GM12878 (cell line): ENCODE data around the gene EHF. TPM values are rescaled to one million over a fixed set of nuclear protein-coding genes. Genes with fewer than 3 reads are reported as not detected.

Experiments
- ASH2L ChIP-seq: fragments of 300-600, 200-600 bp; sonication (generic); IDR thresholded peaks from 2 replicates; pipeline ENCODE4 v1.6.1; 2017; ENCODE audit warnings: low read depth, mild to moderate bottlenecking, borderline replicate concordance
- BACH1 ChIP-seq: fragments of 450-650 bp; IDR thresholded peaks from 2 replicates; pipeline ENCODE4 v1.6.1; 2017; ENCODE audit warnings: mild to moderate bottlenecking, borderline replicate concordance
- BCL11A ChIP-seq: IDR thresholded peaks from 2 replicates; pipeline ENCODE4 v1.6.1; 2011; ENCODE audit warnings: low read depth, low read length
- CHD1 ChIP-seq: IDR thresholded peaks from 2 replicates; pipeline ENCODE4 v1.6.1; 2012; ENCODE audit warnings: low read depth, low read length, improper control_type of control experiment
- EED ChIP-seq: sonication (generic); IDR thresholded peaks from 2 replicates; pipeline ENCODE4 v1.6.1; 2016; ENCODE audit warnings: antibody characterized with exemption, low read depth
- EZH2 ChIP-seq: IDR thresholded peaks from 2 replicates; pipeline ENCODE4 v1.6.1; 2012; ENCODE audit warnings: low read depth, mild to moderate bottlenecking, control low read depth, inconsistent platforms, low read length, borderline replicate concordance; ENCODE audit not compliant: control insufficient read depth
- FOXM1 ChIP-seq: IDR thresholded peaks from 2 replicates; pipeline ENCODE4 v1.6.1; 2012; ENCODE audit warnings: low read depth, mild to moderate bottlenecking, inconsistent platforms, low read length, moderate library complexity
- HDAC2 ChIP-seq: fragments of 200-600 bp; sonication (generic); IDR thresholded peaks from 2 replicates; pipeline ENCODE4 v1.6.1; 2017
- HDGF ChIP-seq: fragments of 450-650 bp; IDR thresholded peaks from 2 replicates; pipeline ENCODE4 v1.6.1; 2016; ENCODE audit warnings: antibody characterized with exemption
- IKZF2 ChIP-seq, 2 experiments: fragments of 450-650 bp; IDR thresholded peaks; 2 replicates each; pipeline ENCODE4 v1.6.1; 2017; ENCODE audit warnings: mild to moderate bottlenecking in 2 of 2, moderate library complexity in 2 of 2
- KAT2A ChIP-seq: conservative IDR thresholded peaks from 2 replicates; pipeline ENCODE4 v1.6.1; 2011; ENCODE audit warnings: low read depth, low read length; ENCODE audit not compliant: control insufficient read depth
- KLF5 ChIP-seq: fragments of 450-650 bp; IDR thresholded peaks from 2 replicates; pipeline ENCODE4 v1.6.1; 2014; ENCODE audit warnings: mild to moderate bottlenecking; ENCODE audit not compliant: partially characterized antibody
- MYC ChIP-seq: IDR thresholded peaks from 2 replicates; pipeline ENCODE4 v1.6.1; 2011; ENCODE audit warnings: mild to moderate bottlenecking, low read length, moderate library complexity, inconsistent platforms; ENCODE audit not compliant: insufficient read depth, insufficient replicate concordance, insufficient read length, severe bottlenecking
- RAD21 ChIP-seq: IDR thresholded peaks from 2 replicates; pipeline ENCODE4 v1.6.1; 2011; ENCODE audit warnings: mild to moderate bottlenecking, low read depth, low read length, moderate library complexity; ENCODE audit not compliant: insufficient read depth
- SMARCA5 ChIP-seq: fragments of 450-650 bp; IDR thresholded peaks from 2 replicates; pipeline ENCODE4 v1.6.1; 2017; ENCODE audit warnings: mild to moderate bottlenecking
- SUPT20H ChIP-seq: IDR thresholded peaks from 2 replicates; pipeline ENCODE4 v1.6.1; 2011; ENCODE audit warnings: low read depth, mild to moderate bottlenecking, low read length, moderate library complexity, borderline replicate concordance; ENCODE audit not compliant: control insufficient read depth
- TBL1XR1 ChIP-seq: IDR thresholded peaks from 2 replicates; pipeline ENCODE4 v1.6.1; 2012; ENCODE audit warnings: low read depth, low read length, improper control_type of control experiment
- YY1 ChIP-seq: IDR thresholded peaks from 2 replicates; pipeline ENCODE4 v1.6.1; 2011; ENCODE audit warnings: low read depth, mild to moderate bottlenecking, low read length
- polyA plus RNA-seq, 11 experiments: library from polyadenylated mRNA; depleted of rRNA in 4 of 11; unstranded in 6 of 11; stranded (reverse) in 5 of 11; fragments of >200 nt; fragmentation: Nextera tagmentation in 4 of 11; fragmentation: Illumina TruSeq in 1 of 11; extraction: Ambion mirVana in 4 of 11; extraction: Trizol in 1 of 11; gene quantifications; 1 replicate in 1 of 11; 2 replicates in 10 of 11; pipeline versions ENCODE4 v1.2.1 to v1.2.3, GENCODE V29; 2011 to 2016; ENCODE audit warnings: inconsistent platforms in 2 of 11, missing spikeins in 2 of 11, low read depth in 1 of 11
- total RNA-seq, 4 experiments: library from RNA; depleted of rRNA in 3 of 4; stranded (reverse); fragments of >200 nt in 3 of 4; fragmentation: Illumina TruSeq in 1 of 4; extraction: Trizol in 1 of 4; gene quantifications; 2 replicates each; pipeline versions ENCODE4 v1.2.1 to v1.2.3, GENCODE V29; 2013 to 2021
- TF ChIP-seq, protein P1 (sequence below): fragments of 150-350 bp; IDR thresholded peaks from 2 replicates; pipeline ENCODE4 v1.6.1; 2016; ENCODE audit warnings: low read depth, low read length
- TF ChIP-seq, protein P2 (sequence below): fragments of 450-650 bp; IDR thresholded peaks from 2 replicates; pipeline ENCODE4 v1.6.1; 2016; ENCODE audit warnings: mild to moderate bottlenecking
- TF ChIP-seq, protein P3 (sequence below): fragments of 450-650 bp; IDR thresholded peaks from 2 replicates; pipeline ENCODE4 v1.6.1; 2017; ENCODE audit warnings: mild to moderate bottlenecking
- TF ChIP-seq, protein P4 (sequence below): IDR thresholded peaks from 2 replicates; pipeline ENCODE4 v1.6.1; 2012; ENCODE audit warnings: low read depth, low read length, improper control_type of control experiment
- TF ChIP-seq, protein P5 (sequence below): fragments of 450-650 bp; IDR thresholded peaks from 2 replicates; pipeline ENCODE4 v1.6.1; 2014; ENCODE audit warnings: mild to moderate bottlenecking

The EHF gene
- total and polyA plus RNA-seq, 10 of the 15 experiments (the other 5 are each of a cell fraction or from before 2014, with no cell fraction given) = 0.04 to 0.33 (median 0.06) TPM; not detected in 6

DNA sequence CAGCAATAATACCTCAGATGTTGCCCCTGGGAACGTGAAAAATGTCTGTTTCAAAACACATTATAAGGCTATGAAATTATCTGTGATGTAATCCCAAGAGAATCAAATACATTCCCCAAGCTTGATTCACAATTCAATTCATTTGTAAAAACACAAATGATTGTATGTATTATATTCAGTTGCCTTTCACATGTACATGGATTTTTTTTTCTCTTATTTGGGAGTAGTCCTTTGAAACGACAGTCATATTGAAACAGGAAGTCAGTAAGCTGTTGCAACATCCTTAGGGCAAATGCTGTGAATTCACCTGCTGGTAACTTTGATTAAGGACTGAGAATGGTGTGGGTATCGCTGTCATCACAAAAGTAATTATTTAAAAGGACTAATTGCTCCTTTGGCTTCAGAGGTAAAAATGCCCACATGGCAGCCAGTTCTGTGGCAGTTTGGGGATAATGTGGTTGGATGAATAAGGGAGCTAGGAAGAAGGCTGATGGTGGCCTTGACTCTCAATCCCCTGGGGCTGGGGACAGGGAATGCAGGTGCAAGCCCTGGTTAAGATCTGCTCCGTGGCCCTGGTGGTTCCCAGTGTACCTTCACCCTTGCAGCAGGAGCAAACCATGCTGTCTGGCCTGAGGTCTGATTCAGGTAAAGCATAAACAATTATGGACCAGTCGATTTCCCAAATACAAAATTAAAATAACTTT is 13.2 kb downstream of the EHF start (continued):
- TF ChIP-seq EZH2 (no peak), EED (peak; percentile 46; the same call in 1 of the 2 replicates), KAT2A (no peak), HDAC2 (no peak), SUPT20H (no peak), TBL1XR1 (no peak), YY1 (no peak), MYC (no peak), IKZF2 (IDR thresholded peaks at IDR 0.05) (peak in 1 of 2 experiments; percentile 60; a peak in 3 of 4 replicates), HDGF (no peak), CHD1 (no peak), FOXM1 (no peak), RAD21 (no peak), BCL11A (peak; percentile 66), ASH2L (no peak), SMARCA5 (no peak), KLF5 (no peak), BACH1 (no peak)
- TF ChIP-seq, protein P1, sequence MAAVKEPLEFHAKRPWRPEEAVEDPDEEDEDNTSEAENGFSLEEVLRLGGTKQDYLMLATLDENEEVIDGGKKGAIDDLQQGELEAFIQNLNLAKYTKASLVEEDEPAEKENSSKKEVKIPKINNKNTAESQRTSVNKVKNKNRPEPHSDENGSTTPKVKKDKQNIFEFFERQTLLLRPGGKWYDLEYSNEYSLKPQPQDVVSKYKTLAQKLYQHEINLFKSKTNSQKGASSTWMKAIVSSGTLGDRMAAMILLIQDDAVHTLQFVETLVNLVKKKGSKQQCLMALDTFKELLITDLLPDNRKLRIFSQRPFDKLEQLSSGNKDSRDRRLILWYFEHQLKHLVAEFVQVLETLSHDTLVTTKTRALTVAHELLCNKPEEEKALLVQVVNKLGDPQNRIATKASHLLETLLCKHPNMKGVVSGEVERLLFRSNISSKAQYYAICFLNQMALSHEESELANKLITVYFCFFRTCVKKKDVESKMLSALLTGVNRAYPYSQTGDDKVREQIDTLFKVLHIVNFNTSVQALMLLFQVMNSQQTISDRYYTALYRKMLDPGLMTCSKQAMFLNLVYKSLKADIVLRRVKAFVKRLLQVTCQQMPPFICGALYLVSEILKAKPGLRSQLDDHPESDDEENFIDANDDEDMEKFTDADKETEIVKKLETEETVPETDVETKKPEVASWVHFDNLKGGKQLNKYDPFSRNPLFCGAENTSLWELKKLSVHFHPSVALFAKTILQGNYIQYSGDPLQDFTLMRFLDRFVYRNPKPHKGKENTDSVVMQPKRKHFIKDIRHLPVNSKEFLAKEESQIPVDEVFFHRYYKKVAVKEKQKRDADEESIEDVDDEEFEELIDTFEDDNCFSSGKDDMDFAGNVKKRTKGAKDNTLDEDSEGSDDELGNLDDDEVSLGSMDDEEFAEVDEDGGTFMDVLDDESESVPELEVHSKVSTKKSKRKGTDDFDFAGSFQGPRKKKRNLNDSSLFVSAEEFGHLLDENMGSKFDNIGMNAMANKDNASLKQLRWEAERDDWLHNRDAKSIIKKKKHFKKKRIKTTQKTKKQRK = no peak
- TF ChIP-seq, protein P2, sequence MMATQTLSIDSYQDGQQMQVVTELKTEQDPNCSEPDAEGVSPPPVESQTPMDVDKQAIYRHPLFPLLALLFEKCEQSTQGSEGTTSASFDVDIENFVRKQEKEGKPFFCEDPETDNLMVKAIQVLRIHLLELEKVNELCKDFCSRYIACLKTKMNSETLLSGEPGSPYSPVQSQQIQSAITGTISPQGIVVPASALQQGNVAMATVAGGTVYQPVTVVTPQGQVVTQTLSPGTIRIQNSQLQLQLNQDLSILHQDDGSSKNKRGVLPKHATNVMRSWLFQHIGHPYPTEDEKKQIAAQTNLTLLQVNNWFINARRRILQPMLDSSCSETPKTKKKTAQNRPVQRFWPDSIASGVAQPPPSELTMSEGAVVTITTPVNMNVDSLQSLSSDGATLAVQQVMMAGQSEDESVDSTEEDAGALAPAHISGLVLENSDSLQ = no peak
- TF ChIP-seq, protein P3, sequence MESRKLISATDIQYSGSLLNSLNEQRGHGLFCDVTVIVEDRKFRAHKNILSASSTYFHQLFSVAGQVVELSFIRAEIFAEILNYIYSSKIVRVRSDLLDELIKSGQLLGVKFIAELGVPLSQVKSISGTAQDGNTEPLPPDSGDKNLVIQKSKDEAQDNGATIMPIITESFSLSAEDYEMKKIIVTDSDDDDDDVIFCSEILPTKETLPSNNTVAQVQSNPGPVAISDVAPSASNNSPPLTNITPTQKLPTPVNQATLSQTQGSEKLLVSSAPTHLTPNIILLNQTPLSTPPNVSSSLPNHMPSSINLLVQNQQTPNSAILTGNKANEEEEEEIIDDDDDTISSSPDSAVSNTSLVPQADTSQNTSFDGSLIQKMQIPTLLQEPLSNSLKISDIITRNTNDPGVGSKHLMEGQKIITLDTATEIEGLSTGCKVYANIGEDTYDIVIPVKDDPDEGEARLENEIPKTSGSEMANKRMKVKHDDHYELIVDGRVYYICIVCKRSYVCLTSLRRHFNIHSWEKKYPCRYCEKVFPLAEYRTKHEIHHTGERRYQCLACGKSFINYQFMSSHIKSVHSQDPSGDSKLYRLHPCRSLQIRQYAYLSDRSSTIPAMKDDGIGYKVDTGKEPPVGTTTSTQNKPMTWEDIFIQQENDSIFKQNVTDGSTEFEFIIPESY = no peak
- TF ChIP-seq, protein P4, sequence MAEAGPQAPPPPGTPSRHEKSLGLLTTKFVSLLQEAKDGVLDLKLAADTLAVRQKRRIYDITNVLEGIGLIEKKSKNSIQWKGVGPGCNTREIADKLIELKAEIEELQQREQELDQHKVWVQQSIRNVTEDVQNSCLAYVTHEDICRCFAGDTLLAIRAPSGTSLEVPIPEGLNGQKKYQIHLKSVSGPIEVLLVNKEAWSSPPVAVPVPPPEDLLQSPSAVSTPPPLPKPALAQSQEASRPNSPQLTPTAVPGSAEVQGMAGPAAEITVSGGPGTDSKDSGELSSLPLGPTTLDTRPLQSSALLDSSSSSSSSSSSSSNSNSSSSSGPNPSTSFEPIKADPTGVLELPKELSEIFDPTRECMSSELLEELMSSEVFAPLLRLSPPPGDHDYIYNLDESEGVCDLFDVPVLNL = no peak
- TF ChIP-seq, protein P5, sequence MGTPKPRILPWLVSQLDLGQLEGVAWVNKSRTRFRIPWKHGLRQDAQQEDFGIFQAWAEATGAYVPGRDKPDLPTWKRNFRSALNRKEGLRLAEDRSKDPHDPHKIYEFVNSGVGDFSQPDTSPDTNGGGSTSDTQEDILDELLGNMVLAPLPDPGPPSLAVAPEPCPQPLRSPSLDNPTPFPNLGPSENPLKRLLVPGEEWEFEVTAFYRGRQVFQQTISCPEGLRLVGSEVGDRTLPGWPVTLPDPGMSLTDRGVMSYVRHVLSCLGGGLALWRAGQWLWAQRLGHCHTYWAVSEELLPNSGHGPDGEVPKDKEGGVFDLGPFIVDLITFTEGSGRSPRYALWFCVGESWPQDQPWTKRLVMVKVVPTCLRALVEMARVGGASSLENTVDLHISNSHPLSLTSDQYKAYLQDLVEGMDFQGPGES = no peak
